Measurements from ENCODE around the gene PRSS8. TPM values are rescaled to one million over a fixed set of nuclear protein-coding genes. Genes with fewer than 3 reads are reported as not detected.

Gene PRSS8
- total and polyA plus RNA-seq, 2 donors (not counting 3 experiments of a cell fraction or from before 2014, with no cell fraction given) = 0.12 TPM; not detected in 1

GRCh38 chr16:31128711-31129567, 6.6 kb downstream of the PRSS8 start:
- Histone ChIP-seq H3K27me3 (ENCODE audit: control insufficient read depth in 2 of 2, insufficient read depth in 2 of 2, low read length in 2 of 2) (no peaks in the 10 kb centered on the region), H3K36me3 (ENCODE audit: control insufficient read depth in 2 of 2, extremely low read depth in 1 of 2, insufficient read depth in 2 of 2, low read length in 2 of 2) (peaks cover 0 to 11% of the 10 kb centered on the region in 2 experiments), H3K27ac (ENCODE audit: insufficient read depth, low read depth, low read length) (no peak overlapping the region), H2AFZ (ENCODE audit: low read depth, low read length) (no peak overlapping the region), H3K4me3 (replicated peaks in 1 of 3; ENCODE audit: insufficient read depth in 1 of 3, low read depth in 1 of 3, low read length in 3 of 3) (no peak overlapping the region), H4K20me1 (replicated peaks; ENCODE audit: control insufficient read depth, extremely low read depth, insufficient read depth, low read length) (no peaks in the 10 kb centered on the region), H3K79me2 (ENCODE audit: control insufficient read depth, insufficient read depth, low read length) (no peaks in the 10 kb centered on the region), H3K9ac (replicated peaks; ENCODE audit: extremely low read depth, insufficient read depth, low read length) (no peak overlapping the region), H3K9me1 (replicated peaks; ENCODE audit: control insufficient read depth, extremely low read depth, insufficient read depth, low read length) (no peaks in the 10 kb centered on the region), H3K9me3 (replicated peaks; ENCODE audit: control insufficient read depth, insufficient read depth, low read length) (no peaks in the 10 kb centered on the region), H3K4me2 (ENCODE audit: insufficient read depth, low read length) (no peak overlapping the region), H3K4me1 (ENCODE audit: control insufficient read depth, extremely low read depth, insufficient read depth, low read length) (no peaks in the 10 kb centered on the region)
- CTCF ChIA-PET = interaction anchor here (2.2 kb wide), 1 partner anchor 13 kb away, joined by 13 read pairs; no protein-coding TSS in a partner anchor
- FAIRE-seq (no peak), DNase-seq (ENCODE audit: low read depth, low spot score) (no peak)
- POLR2A ChIA-PET = interaction anchor here (1.0 kb wide), 1 partner anchor 12 kb away, joined by 4 read pairs; the partner anchor contains the start of gene KAT8
- TF ChIP-seq GATA2 (IDR thresholded peaks at IDR 0.05; ENCODE audit: insufficient read depth, insufficient read length, low read depth, low read length) (no peak), FOS (IDR thresholded peaks at IDR 0.05; ENCODE audit: borderline replicate concordance, insufficient read depth, low read length) (no peak), MAX (IDR thresholded peaks at IDR 0.05; ENCODE audit: insufficient read depth, insufficient read length) (no peak), POLR2A (IDR thresholded peaks at IDR 0.05; ENCODE audit: low read depth, low read length) (no peak), CTCF (IDR thresholded peaks at IDR 0.05; ENCODE audit: extremely low read depth in 1 of 2, insufficient read depth in 1 of 2, low read depth in 1 of 2, low read length in 2 of 2) (no peak), JUN (IDR thresholded peaks at IDR 0.05; ENCODE audit: borderline replicate concordance, insufficient read depth, insufficient read length, low read depth) (no peak), MYC (IDR thresholded peaks at IDR 0.05; ENCODE audit: low read depth, low read length) (no peak), EZH2 (IDR thresholded peaks at IDR 0.05; ENCODE audit: borderline replicate concordance, low read depth, low read length, severe bottlenecking) (no peak), POLR2AphosphoS5 (IDR thresholded peaks at IDR 0.05; ENCODE audit: insufficient read depth, low read depth, low read length) (no peak)
- BruUV-seq (replicated peaks) = no TSS peak
- dilution Hi-C loops (cut with MboI; ENCODE audit: extremely low pct_ligation_motif_present, low sequenced_read_pairs) (no loop called here), intact Hi-C loops (cut with micrococcal nuclease) (no loop called here)

All from endothelial cell of umbilical vein (primary cell).